ENCODE measurements around the gene TYROBP. TPM values are rescaled to one million over a fixed set of nuclear protein-coding genes. Genes with fewer than 3 reads are reported as not detected.

TYROBP gene
- total RNA-seq, 1 experiment from 2014 or later, result not detected

- no peak overlapping the region for H3K18ac ChIP-seq (ENCODE audit: insufficient read length, low read depth, low read length)
- Mint-ChIP-seq H3K27me3 (ENCODE audit: low read depth) (no peaks in the 10 kb centered on the region; the same call in 1 of the 2 replicates), H3K36me3 (ENCODE audit: insufficient read depth in 1 of 3, low read depth in 3 of 3) (no peaks in the 10 kb centered on the region), H3K4me3 (no peak overlapping the region), H3K27ac (no peak overlapping the region), H3K4me1 (peaks cover 4 to 21% of the 10 kb centered on the region in 2 experiments), H3K9me3 (no peaks in the 10 kb centered on the region)
- H3K79me2 ChIP-seq (ENCODE audit: insufficient read depth, low read length), result no peaks in the 10 kb centered on the region
- no peaks in the 10 kb centered on the region for H3K27me3 ChIP-seq (ENCODE audit: insufficient read depth, low read length)
- H3K23me2 ChIP-seq (ENCODE audit: insufficient read length, low read depth, low read length, poor library complexity, severe bottlenecking), result no peaks in the 10 kb centered on the region
- H2BK120ac ChIP-seq (ENCODE audit: low read depth, low read length, poor library complexity, severe bottlenecking), result no peak overlapping the region
- no peak overlapping the region for H3K23ac ChIP-seq (ENCODE audit: insufficient read length, low read depth, low read length)
- H2AFZ ChIP-seq (ENCODE audit: low read length), result no peak overlapping the region
- H2BK20ac ChIP-seq (ENCODE audit: low read depth, low read length, poor library complexity, severe bottlenecking), result no peak overlapping the region
- no peak overlapping the region for H3K9ac ChIP-seq (ENCODE audit: extremely low read depth, insufficient read length, low read length)
- H3K27ac ChIP-seq (ENCODE audit: insufficient read length, low read depth, low read length), result no peak overlapping the region
- H4K8ac ChIP-seq (replicated peaks; ENCODE audit: insufficient read length, low read depth, low read length), result no peak overlapping the region
- H4K5ac ChIP-seq (ENCODE audit: insufficient read length, low read depth, low read length), result no peak overlapping the region
- H4K20me1 ChIP-seq (ENCODE audit: control insufficient read depth, insufficient read depth, insufficient read length), result no peaks in the 10 kb centered on the region
- no peak overlapping the region for H3K56ac ChIP-seq (ENCODE audit: insufficient read length, low read depth, low read length)
- TF ChIP-seq, protein P1, sequence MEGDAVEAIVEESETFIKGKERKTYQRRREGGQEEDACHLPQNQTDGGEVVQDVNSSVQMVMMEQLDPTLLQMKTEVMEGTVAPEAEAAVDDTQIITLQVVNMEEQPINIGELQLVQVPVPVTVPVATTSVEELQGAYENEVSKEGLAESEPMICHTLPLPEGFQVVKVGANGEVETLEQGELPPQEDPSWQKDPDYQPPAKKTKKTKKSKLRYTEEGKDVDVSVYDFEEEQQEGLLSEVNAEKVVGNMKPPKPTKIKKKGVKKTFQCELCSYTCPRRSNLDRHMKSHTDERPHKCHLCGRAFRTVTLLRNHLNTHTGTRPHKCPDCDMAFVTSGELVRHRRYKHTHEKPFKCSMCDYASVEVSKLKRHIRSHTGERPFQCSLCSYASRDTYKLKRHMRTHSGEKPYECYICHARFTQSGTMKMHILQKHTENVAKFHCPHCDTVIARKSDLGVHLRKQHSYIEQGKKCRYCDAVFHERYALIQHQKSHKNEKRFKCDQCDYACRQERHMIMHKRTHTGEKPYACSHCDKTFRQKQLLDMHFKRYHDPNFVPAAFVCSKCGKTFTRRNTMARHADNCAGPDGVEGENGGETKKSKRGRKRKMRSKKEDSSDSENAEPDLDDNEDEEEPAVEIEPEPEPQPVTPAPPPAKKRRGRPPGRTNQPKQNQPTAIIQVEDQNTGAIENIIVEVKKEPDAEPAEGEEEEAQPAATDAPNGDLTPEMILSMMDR (conservative IDR thresholded peaks at IDR 0.05), result no peak
- peak overlapping the region; percentile 59; the same call in 1 of the 2 replicates for H3K14ac ChIP-seq (ENCODE audit: insufficient read depth, low read length)
- H3K4ac ChIP-seq (ENCODE audit: low read depth, low read length), result no peak overlapping the region
- H3K9me3 ChIP-seq (ENCODE audit: control insufficient read depth, low read depth, low read length), result no peaks in the 10 kb centered on the region
- no peak overlapping the region for H3T11ph ChIP-seq (ENCODE audit: low read length)
- H2AK5ac ChIP-seq (ENCODE audit: insufficient read length, low read length), result no peak overlapping the region
- WGBS (ENCODE audit: extremely low coverage, insufficient read length, low lambda C conversion rate), result no CpG with 5 or more reads among the region's 6 CpGs
- no peak overlapping the region for H2BK12ac ChIP-seq (ENCODE audit: insufficient read length, low read depth, low read length)
- no peak overlapping the region for H4K91ac ChIP-seq (ENCODE audit: insufficient read length, low read depth, low read length)
- H2BK15ac ChIP-seq (ENCODE audit: low read depth, low read length), result no peak overlapping the region
- no peaks in the 10 kb centered on the region for H3K79me1 ChIP-seq (ENCODE audit: insufficient read depth, low read depth, low read length, poor library complexity, severe bottlenecking)
- H3K4me2 ChIP-seq (ENCODE audit: insufficient read depth, insufficient read length, low read length), result no peak overlapping the region
- DNase-seq, result no peak
- peaks cover 2% of the 10 kb centered on the region; the same call in 1 of the 2 replicates for H3K4me1 ChIP-seq (ENCODE audit: insufficient read depth, low read length)
- H2BK5ac ChIP-seq (ENCODE audit: insufficient read length, low read length), result no peak overlapping the region
These were observed 1.6 kb upstream of the TYROBP start for GRCh38 chr19:35909684-35910035.
